Upper lobe of left lung (tissue), 6 donors: ENCODE results near the gene PTGDS. TPM values are rescaled to one million over a fixed set of nuclear protein-coding genes. Genes with fewer than 3 reads are reported as not detected.

Experiments used
- ATAC-seq, 2 donors: fragments of 200-7000 bp; cut with Tn5 transposase; one replicate each; pipeline ENCODE4 v1.9.1; 2022; ENCODE audit warnings: mild to moderate bottlenecking in 2 of 2, moderate library complexity in 2 of 2; ENCODE audit not compliant: low FRiP score in 2 of 2
- DNase-seq, 2 donors: peaks; one replicate each; pipeline ENCODE4 v3.0.0-alpha.2; 2019 to 2020
- H3K27ac ChIP-seq, 4 donors: fragments of 200-600 bp; sonication (generic); one replicate each; pipeline ENCODE4 v1.5.1; 2016 to 2019
- H3K27me3 ChIP-seq, 4 donors: fragments of 200-600 bp; sonication (generic); one replicate each; pipeline ENCODE4 v1.5.1; 2017 to 2019
- H3K36me3 ChIP-seq, 4 donors: fragments of 200-600 bp; sonication (generic); one replicate each; pipeline ENCODE4 v1.5.1; 2016 to 2019
- H3K4me1 ChIP-seq, 4 donors: fragments of 200-600 bp; sonication (generic); one replicate each; pipeline ENCODE4 v1.5.1; 2018 to 2019
- H3K4me3 ChIP-seq, 4 donors: fragments of 200-600 bp; sonication (generic); one replicate each; pipeline ENCODE4 v1.5.1; 2017 to 2019; ENCODE audit warnings: mild to moderate bottlenecking in 2 of 4, moderate library complexity in 1 of 4
- H3K9me3 ChIP-seq, 4 donors: fragments of 200-600 bp; sonication (generic); one replicate each; pipeline ENCODE4 v1.5.1; 2018 to 2019
- CTCF ChIP-seq, 6 experiments: fragments of 450-650 bp in 4 of 6; fragments of 200-600 bp in 2 of 6; sonication (generic) in 2 of 6; IDR thresholded peaks; one replicate each; pipeline ENCODE4 v1.5.1; 2016 to 2019; ENCODE audit warnings: antibody characterized with exemption in 6 of 6
- EP300 ChIP-seq, 4 donors: sonication (generic); formaldehyde crosslinking; IDR thresholded peaks; one replicate each; pipeline ENCODE4 v1.5.1; 2017; ENCODE audit warnings: antibody characterized with exemption in 4 of 4, control low read depth in 2 of 4
- POLR2A ChIP-seq, 4 donors: fragments of 450-650 bp; IDR thresholded peaks; one replicate each; pipeline ENCODE4 v1.5.1; 2016 to 2017; ENCODE audit warnings: antibody characterized with exemption in 4 of 4, mild to moderate bottlenecking in 2 of 4
- POLR2AphosphoS5 ChIP-seq, 2 donors: sonication (generic); formaldehyde crosslinking; IDR thresholded peaks; one replicate each; pipeline ENCODE4 v1.5.1; 2017; ENCODE audit warnings: antibody characterized with exemption in 2 of 2
- WGBS, 2 donors: methylation state at CpG; one replicate each; pipeline ENCODE4 v1.1.5; 2017 to 2018; 5-methylcytosine and 5-hydroxymethylcytosine counted together
- total RNA-seq, 6 donors: library from RNA; depleted of rRNA in 4 of 6; stranded (reverse); fragments of >200 nt in 4 of 6; gene quantifications; one replicate each; pipeline versions ENCODE4 v1.1.0 to v1.2.1, GENCODE V29; 2016 to 2021
- donor health status: DM: no; HTN: no; CAD: no; lungs with moderate emphysema.
- donor health status: DM: no; HTN: yes; CAD: no; lungs with severe emphysema.

PTGDS gene
- total RNA-seq, 6 donors from 2014 or later, result 31.7 to 395 (median 246) TPM

DNA sequence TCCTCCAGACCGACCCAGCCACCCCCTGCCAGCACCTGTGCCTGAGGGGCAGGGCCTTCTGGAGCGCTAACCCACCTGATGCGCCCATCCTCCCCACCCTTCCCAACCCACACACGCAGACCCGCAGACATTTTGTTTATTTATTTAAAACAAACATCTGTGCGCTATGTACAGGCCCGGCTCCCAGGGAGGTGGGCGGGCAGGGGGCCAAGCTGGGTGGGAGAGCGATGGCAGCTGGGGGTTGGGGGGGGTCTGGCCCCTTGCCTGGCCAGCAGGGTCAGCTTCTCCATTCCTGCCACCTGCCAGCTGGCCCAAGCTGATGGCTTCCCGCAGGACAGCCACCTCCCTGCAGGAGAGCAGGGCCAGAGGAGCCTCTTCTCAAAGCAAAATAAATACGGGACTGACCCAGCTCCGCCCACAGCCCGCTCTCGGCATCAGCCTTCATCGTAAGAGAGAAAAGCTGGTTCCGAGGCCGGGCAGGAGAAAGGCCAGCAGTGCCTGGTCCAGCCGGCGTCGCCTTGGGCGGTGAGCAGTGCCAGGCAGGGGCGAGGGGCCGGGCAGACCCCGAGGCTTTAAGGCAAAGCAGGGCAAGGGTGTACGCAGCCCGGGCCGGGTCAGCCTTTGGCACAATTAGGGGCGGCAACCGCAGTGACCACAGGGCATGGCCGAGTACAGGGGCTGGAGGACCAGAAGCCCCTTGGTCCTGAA lies 30.0 kb downstream of the PTGDS start:
- peaks cover 0 to 10% (median 9%) of the 10 kb centered on the region in 4 donors for H3K4me1 ChIP-seq
- TF ChIP-seq EP300 (IDR thresholded peaks at IDR 0.05), result no peak
- no peak for TF ChIP-seq CTCF (IDR thresholded peaks at IDR 0.05)
- no peak for TF ChIP-seq POLR2A (IDR thresholded peaks at IDR 0.05)
- no peak for TF ChIP-seq POLR2AphosphoS5 (IDR thresholded peaks at IDR 0.05)
- no peaks in the 10 kb centered on the region for H3K27me3 ChIP-seq
- ATAC-seq, result peak in 1 of 2 donors; percentile 32
- no peak overlapping the region for H3K4me3 ChIP-seq
- H3K9me3 ChIP-seq, result no peaks in the 10 kb centered on the region
- peaks cover 0 to 28% (median 16%) of the 10 kb centered on the region in 4 donors for H3K36me3 ChIP-seq
- DNase-seq, result peak in 1 of 2 donors; percentile 78
- WGBS, 2 donors, result 69 to 72% methylated on average over 17 to 30 of the region's 30 CpGs
- no peak overlapping the region for H3K27ac ChIP-seq

- H3K36me3 ChIP-seq, result peaks cover 0 to 34% (median 21%) of the 10 kb centered on the region in 4 donors
- H3K4me3 ChIP-seq, result no peak overlapping the region
- H3K4me1 ChIP-seq, result peaks cover 0 to 10% (median 9%) of the 10 kb centered on the region in 4 donors
- peak in 1 of 2 donors; percentile 72 for DNase-seq
- TF ChIP-seq POLR2AphosphoS5 (IDR thresholded peaks at IDR 0.05), result no peak
- no peak for TF ChIP-seq EP300 (IDR thresholded peaks at IDR 0.05)
- TF ChIP-seq CTCF (IDR thresholded peaks at IDR 0.05), result no peak
- no peak for TF ChIP-seq POLR2A (IDR thresholded peaks at IDR 0.05)
- WGBS, 2 donors, result 80 to 92% methylated on average over 1 to 13 of the region's 13 CpGs
- no peak overlapping the region for H3K27ac ChIP-seq
- H3K27me3 ChIP-seq, result no peaks in the 10 kb centered on the region
- no peaks in the 10 kb centered on the region for H3K9me3 ChIP-seq
- no peak for ATAC-seq
Measured at GRCh38 chr9:137007816-137008270, 30.5 kb downstream of the PTGDS start.

DNA sequence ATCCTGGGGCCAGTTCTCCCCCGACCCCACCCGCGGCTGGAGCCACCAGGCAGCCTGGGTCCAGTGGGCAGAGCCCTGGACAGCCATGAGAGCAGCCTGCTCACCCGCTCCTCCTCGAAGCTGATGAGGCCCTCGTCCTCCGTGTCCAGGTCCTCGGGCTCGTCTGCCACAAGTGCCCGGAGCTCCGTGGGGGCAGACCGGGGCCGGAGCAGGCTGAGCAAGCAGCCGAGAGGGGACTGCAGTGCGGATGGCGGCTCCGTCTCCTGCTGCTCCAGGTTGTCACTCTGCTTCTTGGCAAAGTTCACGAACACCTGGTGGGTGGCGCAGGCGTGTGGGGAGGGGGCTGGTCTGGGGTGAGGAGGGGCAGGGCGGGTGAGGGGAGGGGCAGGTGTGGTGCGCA lies 31.0 kb downstream of the PTGDS start:
- peaks cover 0 to 39% (median 22%) of the 10 kb centered on the region in 4 donors for H3K36me3 ChIP-seq
- 84 to 90% methylated on average over 14 to 21 of the region's 22 CpGs for WGBS, 2 donors
- no peaks in the 10 kb centered on the region for H3K9me3 ChIP-seq
- no peak overlapping the region for H3K4me3 ChIP-seq
- peak in 1 of 2 donors; percentile 4 for ATAC-seq
- H3K27me3 ChIP-seq, result no peaks in the 10 kb centered on the region
- DNase-seq, result peak in 1 of 2 donors; percentile 75
- peaks cover 0 to 10% (median 9%) of the 10 kb centered on the region in 4 donors for H3K4me1 ChIP-seq
- H3K27ac ChIP-seq, result no peak overlapping the region
- TF ChIP-seq POLR2AphosphoS5 (IDR thresholded peaks at IDR 0.05) (no peak), POLR2A (IDR thresholded peaks at IDR 0.05) (no peak), EP300 (IDR thresholded peaks at IDR 0.05) (no peak), CTCF (IDR thresholded peaks at IDR 0.05) (no peak)

GRCh38 chr9:137009217-137009616 lies 31.9 kb downstream of the PTGDS start:
- no peak overlapping the region for H3K27ac ChIP-seq
- H3K4me1 ChIP-seq, result peaks cover 0 to 10% (median 9%) of the 10 kb centered on the region in 4 donors
- no peak overlapping the region for H3K4me3 ChIP-seq
- ATAC-seq, result no peak
- WGBS, 2 donors, result 90% methylated on average over 3 of the region's 18 CpGs; no CpG with 5 or more reads in 1 of the 2 donors
- no peaks in the 10 kb centered on the region for H3K9me3 ChIP-seq
- H3K27me3 ChIP-seq, result no peaks in the 10 kb centered on the region
- H3K36me3 ChIP-seq, result peaks cover 0 to 46% (median 25%) of the 10 kb centered on the region in 4 donors
- peak in 1 of 2 donors; percentile 62 for DNase-seq
- TF ChIP-seq EP300 (IDR thresholded peaks at IDR 0.05) (no peak), POLR2AphosphoS5 (IDR thresholded peaks at IDR 0.05) (no peak), CTCF (IDR thresholded peaks at IDR 0.05) (no peak), POLR2A (IDR thresholded peaks at IDR 0.05) (no peak)
